IMR-90 (cell line): ENCODE results near the gene IQGAP2. TPM values are rescaled to one million over a fixed set of nuclear protein-coding genes. Genes with fewer than 3 reads are reported as not detected.

Source experiments
- ATAC-seq: fragments of 200-7000 bp; cut with Tn5 transposase; 2 replicates; pipeline ENCODE4 v1.9.1; 2020; ENCODE audit warnings: low read depth, mild to moderate bottlenecking, moderate library complexity
- BruUV-seq: library from RNA; stranded (reverse); fragments of 400-500 nt; replicated peaks from 2 replicates; lab custom pipeline; 2021; lab: Mats Ljungman, UMichigan
- CTCF ChIA-PET: fragments of 300-600 bp; formaldehyde crosslinking; extraction: SDS; loops from one replicate; lab custom pipeline; 2021; ENCODE audit warnings: antibody characterized with exemption; lab: Yijun Ruan, JAX
- POLR2A ChIA-PET: fragments of 300-600 bp; sonication (Branson Sonifier 250); formaldehyde crosslinking; loops from one replicate; lab custom pipeline; 2022; ENCODE audit warnings: antibody characterized with exemption; ENCODE audit not compliant: unreplicated experiment; lab: Charles Lee
- DNase-seq: peaks from one replicate; pipeline ENCODE4 v3.0.0; 2013
- H2AFZ ChIP-seq: replicated peaks from 2 replicates; pipeline ENCODE3; 2013; ENCODE audit warnings: low read length, mild to moderate bottlenecking; ENCODE audit not compliant: poor library complexity
- H2AK5ac ChIP-seq: 2 replicates; pipeline ENCODE4 v1.6.1; 2013; ENCODE audit warnings: low read depth, low read length, inconsistent platforms
- H2AK9ac ChIP-seq: replicated peaks from 2 replicates; pipeline ENCODE3; 2013; ENCODE audit warnings: mild to moderate bottlenecking, low read depth, low read length, moderate library complexity; ENCODE audit not compliant: poor library complexity
- H2BK120ac ChIP-seq: 2 replicates; pipeline ENCODE4 v1.6.1; 2013; ENCODE audit warnings: low read depth, low read length, inconsistent platforms
- H2BK15ac ChIP-seq: 3 replicates; pipeline ENCODE4 v1.6.1; 2013; ENCODE audit warnings: low read depth, low read length, inconsistent platforms
- H2BK20ac ChIP-seq: 2 replicates; pipeline ENCODE4 v1.6.1; 2013; ENCODE audit warnings: low read depth, mild to moderate bottlenecking, inconsistent platforms, low read length, moderate library complexity
- H2BK5ac ChIP-seq: 2 replicates; pipeline ENCODE4 v1.6.1; 2013; ENCODE audit warnings: mild to moderate bottlenecking, low read depth, low read length, inconsistent platforms; ENCODE audit not compliant: poor library complexity, severe bottlenecking
- H3K14ac ChIP-seq: replicated peaks from 2 replicates; pipeline ENCODE4 v1.6.1; 2013; ENCODE audit warnings: low read depth, low read length, inconsistent platforms
- H3K18ac ChIP-seq: 2 replicates; pipeline ENCODE4 v1.6.1; 2013; ENCODE audit warnings: low read depth, low read length, control low read depth
- H3K23ac ChIP-seq: 2 replicates; pipeline ENCODE4 v1.6.1; 2013; ENCODE audit warnings: low read depth, low read length, inconsistent platforms
- H3K27ac ChIP-seq: 2 replicates; pipeline ENCODE4 v1.5.1; 2013; ENCODE audit warnings: mild to moderate bottlenecking, control low read depth, low read length; ENCODE audit not compliant: insufficient read depth
- H3K27me3 ChIP-seq: 2 replicates; pipeline ENCODE4 v1.6.1; 2013; ENCODE audit warnings: low read length; ENCODE audit not compliant: control insufficient read depth, insufficient read depth
- H3K36me3 ChIP-seq: 2 replicates; pipeline ENCODE4 v1.6.1; 2013; ENCODE audit warnings: low read length, mixed read lengths; ENCODE audit not compliant: control insufficient read depth, insufficient read depth
- H3K4ac ChIP-seq: 2 replicates; pipeline ENCODE4 v1.6.1; 2013; ENCODE audit warnings: low read depth, low read length, inconsistent platforms
- H3K4me1 ChIP-seq: 2 replicates; pipeline ENCODE4 v1.6.1; 2013; ENCODE audit warnings: low read length, mixed read lengths; ENCODE audit not compliant: control insufficient read depth, insufficient read depth
- H3K4me2 ChIP-seq: 2 replicates; pipeline ENCODE4 v1.6.1; 2013; ENCODE audit warnings: low read depth, mild to moderate bottlenecking, control low read depth, low read length, moderate library complexity
- H3K4me3 ChIP-seq: 2 replicates; pipeline ENCODE4 v1.5.1; 2013; ENCODE audit warnings: low read depth, mild to moderate bottlenecking, control low read depth, low read length, moderate library complexity; ENCODE audit not compliant: insufficient read depth
- H3K56ac ChIP-seq: 2 replicates; pipeline ENCODE4 v1.6.1; 2013; ENCODE audit warnings: low read length, inconsistent platforms; ENCODE audit not compliant: insufficient read depth; ENCODE audit errors: extremely low read depth
- H3K79me1 ChIP-seq, 2 experiments: 2 replicates each; pipeline ENCODE4 v1.6.1; 2013; ENCODE audit warnings: low read length in 2 of 2, inconsistent platforms in 1 of 2, low read depth in 1 of 2
- H3K9ac ChIP-seq: 2 replicates; pipeline ENCODE4 v1.6.1; 2013; ENCODE audit warnings: low read depth, low read length, control low read depth
- H3K9me1 ChIP-seq: 2 replicates; pipeline ENCODE4 v1.6.1; 2013; ENCODE audit warnings: low read length, inconsistent platforms; ENCODE audit not compliant: insufficient read depth
- H3K9me3 ChIP-seq: 2 replicates; pipeline ENCODE4 v1.6.1; 2013; ENCODE audit warnings: low read length; ENCODE audit not compliant: control insufficient read depth, insufficient read depth
- H4K20me1 ChIP-seq: 2 replicates; pipeline ENCODE4 v1.6.1; 2013; ENCODE audit warnings: low read length, inconsistent platforms; ENCODE audit not compliant: insufficient read depth
- H4K5ac ChIP-seq: 2 replicates; pipeline ENCODE4 v1.6.1; 2013; ENCODE audit warnings: mild to moderate bottlenecking, low read depth, low read length, control low read depth
- H4K8ac ChIP-seq, 2 experiments: 2 replicates each; pipeline ENCODE4 v1.6.1; 2013; ENCODE audit warnings: low read depth in 2 of 2, low read length in 2 of 2, control low read depth in 1 of 2, inconsistent platforms in 1 of 2
- H4K91ac ChIP-seq: 2 replicates; pipeline ENCODE4 v1.6.1; 2013; ENCODE audit warnings: low read depth, low read length, inconsistent platforms; ENCODE audit not compliant: insufficient read depth
- CHD1 ChIP-seq: IDR thresholded peaks from 2 replicates; pipeline ENCODE4 v1.6.1; 2012; ENCODE audit warnings: low read depth, low read length, improper control_type of control experiment
- RAD21 ChIP-seq: IDR thresholded peaks from 2 replicates; pipeline ENCODE4 v1.6.1; 2012; ENCODE audit warnings: low read length, improper control_type of control experiment
- RCOR1 ChIP-seq: IDR thresholded peaks from 2 replicates; pipeline ENCODE4 v1.6.1; 2012; ENCODE audit warnings: mild to moderate bottlenecking, low read length, improper control_type of control experiment; ENCODE audit not compliant: insufficient replicate concordance
- SMC3 ChIP-seq: fragments of 150-350 bp; IDR thresholded peaks from 2 replicates; pipeline ENCODE4 v1.6.1; 2016; ENCODE audit warnings: low read depth, mild to moderate bottlenecking, antibody characterized with exemption, low read length, moderate library complexity
- dilution Hi-C: fragments of 300-500 bp; cut with HindIII; formaldehyde crosslinking; loops from one replicate; pipeline ENCODE4 v1.14.3; 2018; ENCODE audit warnings: low sequenced_read_pairs; ENCODE audit not compliant: unreplicated experiment
- in situ Hi-C: fragments of 300-500 bp; cut with MboI; formaldehyde crosslinking; loops from 3 replicates; pipeline ENCODE4 v1.14.3; 2019; ENCODE audit warnings: low sequenced_read_pairs, inconsistent platforms, mixed read lengths
- intact Hi-C: fragments of 100-400 bp; cut with micrococcal nuclease; formaldehyde crosslinking; loops from 2 replicates; pipeline ENCODE4 v1.10.0; 2022
- polyA plus RNA-seq, 3 experiments: library from polyadenylated mRNA; depleted of rRNA; stranded (reverse); fragments of >200 nt; gene quantifications; 2 replicates each; pipeline ENCODE4 v1.2.3, GENCODE V29; 2012; ENCODE audit warnings: low replicate concordance in 1 of 3
- total RNA-seq: library from RNA; depleted of rRNA; stranded (reverse); fragments of >200 nt; gene quantifications from 2 replicates; pipeline ENCODE4 v1.2.3, GENCODE V29; 2012

Gene IQGAP2
- total and polyA plus RNA-seq, 2 of the 4 experiments (the other 2 are of a cell fraction), result 0.21 to 0.36 TPM

DNA sequence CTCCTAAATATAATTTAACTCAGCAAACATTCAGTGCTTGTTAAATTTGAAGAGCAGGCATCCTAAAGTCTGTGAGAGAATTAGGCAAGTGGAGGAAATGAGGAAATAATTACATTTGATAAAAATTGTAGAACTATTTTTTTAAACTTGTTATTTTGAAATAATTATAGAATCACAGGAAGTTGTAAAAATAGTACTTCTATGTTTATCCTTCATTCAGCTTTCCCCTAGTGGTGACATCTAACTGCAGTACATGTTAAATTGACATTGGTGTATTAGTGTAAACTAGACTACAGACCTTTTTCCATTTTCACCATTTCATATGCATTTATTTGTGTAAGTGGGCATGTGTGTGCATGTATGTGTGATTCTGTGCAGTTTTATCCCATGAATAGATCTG, 168.5 kb downstream of the IQGAP2 start:
- Histone ChIP-seq H3K79me1 (no peaks in the 10 kb centered on the region), H2AK5ac (no peak overlapping the region), H2BK15ac (no peak overlapping the region), H3K36me3 (no peaks in the 10 kb centered on the region), H3K4me3 (no peak overlapping the region), H2BK20ac (no peak overlapping the region), H3K27me3 (peaks cover 8% of the 10 kb centered on the region), H3K18ac (no peak overlapping the region), H4K5ac (no peak overlapping the region), H2BK120ac (no peak overlapping the region), H3K9me1 (no peaks in the 10 kb centered on the region), H3K4me2 (no peak overlapping the region), H2AFZ (no peak overlapping the region), H3K4me1 (no peaks in the 10 kb centered on the region), H3K56ac (no peak overlapping the region), H3K9ac (no peak overlapping the region), H2AK9ac (no peak overlapping the region), H3K23ac (no peak overlapping the region), H4K8ac (no peak overlapping the region), H2BK5ac (no peak overlapping the region), H4K91ac (no peak overlapping the region), H3K4ac (no peak overlapping the region), H3K27ac (no peak overlapping the region), H3K9me3 (no peaks in the 10 kb centered on the region), H3K14ac (no peak overlapping the region), H4K20me1 (no peaks in the 10 kb centered on the region)
- BruUV-seq, result no TSS peak
- ChIA-PET POLR2A (no interaction called here), CTCF (interaction anchor here (1.6 kb wide), 1 partner anchor 12 kb away, joined by 6 read pairs; no protein-coding TSS in a partner anchor)
- DNase-seq (no peak), ATAC-seq (no peak)
- dilution Hi-C loops (no loop called here), in situ Hi-C loops (no loop called here), intact Hi-C loops (no loop called here)
- no peak for TF ChIP-seq RCOR1
- no peak for TF ChIP-seq SMC3
- TF ChIP-seq RAD21, result no peak
- no peak for TF ChIP-seq CHD1
